ENCODE data around the gene OR5T2.

DNA sequence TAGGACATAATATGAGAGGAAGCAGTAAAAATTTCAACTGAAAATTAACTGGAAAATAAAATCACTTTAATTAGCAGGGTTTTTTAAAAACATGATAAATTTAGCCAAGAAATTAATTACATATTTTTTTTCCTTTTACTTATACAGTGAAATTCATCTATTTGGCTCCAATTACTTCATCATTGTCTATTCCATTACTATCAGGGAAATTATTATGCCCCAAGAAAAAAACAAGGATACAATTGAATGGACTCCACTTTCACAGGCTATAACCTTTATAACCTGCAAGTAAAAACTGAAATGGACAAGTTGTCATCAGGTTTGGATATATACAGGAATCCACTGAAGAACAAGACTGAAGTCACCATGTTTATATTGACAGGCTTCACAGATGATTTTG lies 17.9 kb upstream of the OR5T2 start, which contains the start of gene OR5T3:
- TF ChIP-seq, protein P1, sequence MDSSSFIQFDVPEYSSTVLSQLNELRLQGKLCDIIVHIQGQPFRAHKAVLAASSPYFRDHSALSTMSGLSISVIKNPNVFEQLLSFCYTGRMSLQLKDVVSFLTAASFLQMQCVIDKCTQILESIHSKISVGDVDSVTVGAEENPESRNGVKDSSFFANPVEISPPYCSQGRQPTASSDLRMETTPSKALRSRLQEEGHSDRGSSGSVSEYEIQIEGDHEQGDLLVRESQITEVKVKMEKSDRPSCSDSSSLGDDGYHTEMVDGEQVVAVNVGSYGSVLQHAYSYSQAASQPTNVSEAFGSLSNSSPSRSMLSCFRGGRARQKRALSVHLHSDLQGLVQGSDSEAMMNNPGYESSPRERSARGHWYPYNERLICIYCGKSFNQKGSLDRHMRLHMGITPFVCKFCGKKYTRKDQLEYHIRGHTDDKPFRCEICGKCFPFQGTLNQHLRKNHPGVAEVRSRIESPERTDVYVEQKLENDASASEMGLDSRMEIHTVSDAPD (CRISPR knock-in tag; IDR thresholded peaks at IDR 0.05) = no peak
- TF ChIP-seq RBFOX2 (IDR thresholded peaks at IDR 0.05; ENCODE audit: low read depth, low read length) (no peak), BRCA1 (CRISPR knock-in tag; IDR thresholded peaks at IDR 0.05) (no peak), NR2C2 (CRISPR knock-in tag; IDR thresholded peaks at IDR 0.05; ENCODE audit: borderline replicate concordance) (no peak), HDAC6 (IDR thresholded peaks at IDR 0.05; ENCODE audit: low read depth, low read length) (no peak), CHD2 (IDR thresholded peaks at IDR 0.05; ENCODE audit: low read depth, low read length) (no peak), NR3C1 (CRISPR knock-in tag; IDR thresholded peaks at IDR 0.05) (no peak)
- TF ChIP-seq, protein P2, sequence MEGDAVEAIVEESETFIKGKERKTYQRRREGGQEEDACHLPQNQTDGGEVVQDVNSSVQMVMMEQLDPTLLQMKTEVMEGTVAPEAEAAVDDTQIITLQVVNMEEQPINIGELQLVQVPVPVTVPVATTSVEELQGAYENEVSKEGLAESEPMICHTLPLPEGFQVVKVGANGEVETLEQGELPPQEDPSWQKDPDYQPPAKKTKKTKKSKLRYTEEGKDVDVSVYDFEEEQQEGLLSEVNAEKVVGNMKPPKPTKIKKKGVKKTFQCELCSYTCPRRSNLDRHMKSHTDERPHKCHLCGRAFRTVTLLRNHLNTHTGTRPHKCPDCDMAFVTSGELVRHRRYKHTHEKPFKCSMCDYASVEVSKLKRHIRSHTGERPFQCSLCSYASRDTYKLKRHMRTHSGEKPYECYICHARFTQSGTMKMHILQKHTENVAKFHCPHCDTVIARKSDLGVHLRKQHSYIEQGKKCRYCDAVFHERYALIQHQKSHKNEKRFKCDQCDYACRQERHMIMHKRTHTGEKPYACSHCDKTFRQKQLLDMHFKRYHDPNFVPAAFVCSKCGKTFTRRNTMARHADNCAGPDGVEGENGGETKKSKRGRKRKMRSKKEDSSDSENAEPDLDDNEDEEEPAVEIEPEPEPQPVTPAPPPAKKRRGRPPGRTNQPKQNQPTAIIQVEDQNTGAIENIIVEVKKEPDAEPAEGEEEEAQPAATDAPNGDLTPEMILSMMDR (CRISPR knock-in tag; IDR thresholded peaks at IDR 0.05) = no peak

Measured in HepG2 (cell line).